Fibroblast of skin of right biceps (primary cell): ENCODE measurements around the gene CDR2L.
A peak's percentile ranks its signal among the peaks of the same experiment; 100 is the strongest.

Experiments
- DNase-seq: peaks from one replicate; pipeline ENCODE4 v3.0.0-alpha.2; 2013

Gene CDR2L

GRCh38 chr17:74987418-74987908 lies at the start of gene CDR2L:
Gene CDR2L (plus strand): TSS chr17:74987632. CDS start chr17:74988044, 412 bp downstream.
- peak; percentile 93 for DNase-seq

- no peak for DNase-seq
Observed at GRCh38 chr17:74938194-74938950, 49.1 kb upstream of the CDR2L start.

- DNase-seq = no peak
Observed at GRCh38 chr17:74939534-74939933, 47.9 kb upstream of the CDR2L start.

- no peak for DNase-seq
Observed at GRCh38 chr17:74941128-74941725, 46.2 kb upstream of the CDR2L start.

- DNase-seq = no peak
Observed at GRCh38 chr17:74943808-74944522, 43.5 kb upstream of the CDR2L start.

GRCh38 chr17:74945543-74945942 lies 41.9 kb upstream of the CDR2L start:
- DNase-seq = no peak

- no peak for DNase-seq
Observed at GRCh38 chr17:74946641-74947040, 40.8 kb upstream of the CDR2L start.

- DNase-seq = no peak
Observed at GRCh38 chr17:74947041-74947754, 40.2 kb upstream of the CDR2L start.

GRCh38 chr17:74949455-74950115 lies 37.8 kb upstream of the CDR2L start:
- DNase-seq = no peak

GRCh38 chr17:74950207-74950606 lies 37.2 kb upstream of the CDR2L start:
- DNase-seq = no peak

GRCh38 chr17:74951065-74951464 lies 36.4 kb upstream of the CDR2L start:
- no peak for DNase-seq

- no peak for DNase-seq
Observed at GRCh38 chr17:74951680-74952421, 35.6 kb upstream of the CDR2L start.

- no peak for DNase-seq
Observed at GRCh38 chr17:74952431-74953133, 34.9 kb upstream of the CDR2L start.

- no peak for DNase-seq
Observed at GRCh38 chr17:74953134-74953687, 34.2 kb upstream of the CDR2L start.

GRCh38 chr17:74954115-74954514 lies 33.3 kb upstream of the CDR2L start:
- DNase-seq = no peak

- DNase-seq = no peak
Observed at GRCh38 chr17:74954665-74955421, 32.6 kb upstream of the CDR2L start.

- no peak for DNase-seq
Observed at GRCh38 chr17:74956093-74956492, 31.3 kb upstream of the CDR2L start.

- DNase-seq = peak; percentile 36
Observed at GRCh38 chr17:74957935-74958740, 29.3 kb upstream of the CDR2L start.
